Measurements from ENCODE around the gene CD109.

DNA sequence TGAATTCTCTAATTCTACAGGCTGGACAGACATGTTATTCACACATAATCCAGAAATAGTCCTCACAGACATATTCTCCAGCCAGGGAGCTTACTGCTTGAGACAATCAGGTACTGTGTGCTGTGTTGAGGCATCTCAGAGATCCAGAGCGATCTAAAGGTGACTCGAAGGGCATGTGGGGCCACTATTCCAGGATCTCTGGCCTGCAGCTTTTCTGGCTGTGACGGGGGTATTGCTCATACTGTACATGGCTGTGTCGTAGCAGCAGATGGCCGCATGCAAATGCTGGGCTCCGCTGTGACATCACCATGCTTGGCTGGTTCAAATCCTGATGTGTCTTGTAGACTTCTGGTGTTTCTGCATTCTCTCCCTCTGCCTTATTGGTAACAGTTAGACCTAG, 37.8 kb downstream of the CD109 start:
- TF ChIP-seq CTCF (IDR thresholded peaks at IDR 0.05 in 2 of 3, conservative IDR thresholded peaks at IDR 0.05 in 1 of 3; ENCODE audit: control insufficient read depth in 2 of 3, extremely low read depth in 1 of 3, insufficient read depth in 1 of 3, low read depth in 3 of 3, low read length in 3 of 3) (no peak), GABPA (IDR thresholded peaks at IDR 0.05; ENCODE audit: low read depth) (no peak)
